GM12874 (cell line): Measurements from ENCODE around the gene PID1.

Experiments
- CTCF ChIP-seq: IDR thresholded peaks from 2 replicates; pipeline ENCODE4 v1.5.1; 2011; ENCODE audit warnings: low read depth, mild to moderate bottlenecking, control low read depth, low read length, moderate library complexity; ENCODE audit not compliant: insufficient read depth

PID1 gene

GRCh38 chr2:229220254-229220653, 50.8 kb downstream of the PID1 start:
- TF ChIP-seq CTCF = no peak

- TF ChIP-seq CTCF = no peak
Measured at GRCh38 chr2:229218329-229218921, 52.7 kb downstream of the PID1 start.

- no peak for TF ChIP-seq CTCF
Measured at GRCh38 chr2:229212241-229212640, 58.8 kb downstream of the PID1 start.

GRCh38 chr2:229210641-229211040, 60.4 kb downstream of the PID1 start:
- no peak for TF ChIP-seq CTCF

GRCh38 chr2:229206548-229206947, 64.5 kb downstream of the PID1 start:
- TF ChIP-seq CTCF = no peak

GRCh38 chr2:229205704-229206103, 65.4 kb downstream of the PID1 start:
- TF ChIP-seq CTCF = no peak

GRCh38 chr2:229202646-229203045, 68.4 kb downstream of the PID1 start:
- no peak for TF ChIP-seq CTCF
